Activated CD8-positive, alpha-beta memory T cell treated with anti-CD3 and anti-CD28 coated beads, Interleukin-2, amount 50 U/mL, for 24 hours (primary cell): Measurements from ENCODE around the gene SND1.

ENCODE experiments used
- DNase-seq: peaks from one replicate; pipeline ENCODE4 v3.0.0-alpha.2; 2020; ENCODE audit errors: extremely low read depth

Gene SND1

GRCh38 chr7:127730658-127731276, 78.8 kb downstream of the SND1 start:
- DNase-seq: no peak

- DNase-seq: no peak
Observed at GRCh38 chr7:127731431-127732080, 79.6 kb downstream of the SND1 start.

GRCh38 chr7:127732306-127732705, 80.3 kb downstream of the SND1 start:
- DNase-seq: no peak

- no peak for DNase-seq
Observed at GRCh38 chr7:127733986-127734385, 82.0 kb downstream of the SND1 start.

GRCh38 chr7:127736511-127736910, 84.5 kb downstream of the SND1 start:
- DNase-seq: no peak

GRCh38 chr7:127738859-127739258, 86.9 kb downstream of the SND1 start:
- DNase-seq: no peak

GRCh38 chr7:127741764-127742375, 89.9 kb downstream of the SND1 start:
- DNase-seq: no peak

GRCh38 chr7:127745445-127745844, 93.5 kb downstream of the SND1 start:
- no peak for DNase-seq

GRCh38 chr7:127751062-127751461, 99.1 kb downstream of the SND1 start:
- no peak for DNase-seq

- no peak for DNase-seq
Observed at GRCh38 chr7:127751490-127752448, 99.8 kb downstream of the SND1 start.

GRCh38 chr7:127752829-127753228, 100.8 kb downstream of the SND1 start:
- DNase-seq: no peak

GRCh38 chr7:127754457-127754856, 102.5 kb downstream of the SND1 start:
- DNase-seq: no peak

GRCh38 chr7:127755521-127755920, 103.5 kb downstream of the SND1 start:
- DNase-seq: no peak

GRCh38 chr7:127755965-127756364, 104.0 kb downstream of the SND1 start:
- no peak for DNase-seq

- no peak for DNase-seq
Observed at GRCh38 chr7:127758105-127758504, 106.1 kb downstream of the SND1 start.

- DNase-seq: no peak
Observed at GRCh38 chr7:127758845-127759244, 106.9 kb downstream of the SND1 start.

- no peak for DNase-seq
Observed at GRCh38 chr7:127759945-127760421, 108.0 kb downstream of the SND1 start.

- no peak for DNase-seq
Observed at GRCh38 chr7:127760436-127761031, 108.5 kb downstream of the SND1 start.

GRCh38 chr7:127761196-127761595, 109.2 kb downstream of the SND1 start:
- DNase-seq: no peak

GRCh38 chr7:127764681-127765080, 112.7 kb downstream of the SND1 start:
- DNase-seq: no peak

GRCh38 chr7:127765150-127765549, 113.2 kb downstream of the SND1 start:
- no peak for DNase-seq
